Measurements from ENCODE around the gene SV2B. TPM values are rescaled to one million over a fixed set of nuclear protein-coding genes. Genes with fewer than 3 reads are reported as not detected.

SV2B gene
- total RNA-seq, 1 experiment from 2014 or later = not detected

DNA sequence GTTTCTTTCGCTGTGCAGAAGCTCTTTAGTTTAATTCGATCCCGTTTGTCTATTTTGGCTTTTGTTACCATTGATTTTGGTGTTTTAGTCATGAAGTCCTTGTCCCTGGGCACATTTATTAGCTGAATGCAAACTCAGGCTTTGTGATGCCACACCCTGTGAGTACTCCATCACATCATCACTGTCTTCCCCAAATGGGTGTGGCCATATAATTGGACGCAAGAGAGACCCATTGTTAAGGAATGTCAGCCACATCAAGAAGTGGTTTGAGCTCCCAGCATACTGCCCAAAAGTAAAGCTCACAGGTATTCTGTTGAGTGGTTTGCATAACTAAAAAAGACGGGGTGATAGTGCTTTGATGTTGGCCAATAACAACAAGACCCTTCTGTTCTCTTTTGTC is 245.7 kb downstream of the SV2B start:
- H3K4ac ChIP-seq (ENCODE audit: low read depth, low read length) = no peak overlapping the region
- no peaks in the 10 kb centered on the region for H4K20me1 ChIP-seq (ENCODE audit: control insufficient read depth, insufficient read depth, insufficient read length)
- H2BK12ac ChIP-seq (ENCODE audit: insufficient read length, low read depth, low read length) = no peak overlapping the region
- peaks cover 6 to 7% of the 10 kb centered on the region in 2 experiments for H3K4me1 Mint-ChIP-seq
- no peak for DNase-seq
- H3K79me1 ChIP-seq (ENCODE audit: insufficient read depth, low read depth, low read length, poor library complexity, severe bottlenecking) = no peaks in the 10 kb centered on the region
- H3K4me2 ChIP-seq (ENCODE audit: insufficient read depth, insufficient read length, low read length) = no peak overlapping the region
- no peak overlapping the region for H4K8ac ChIP-seq (replicated peaks; ENCODE audit: insufficient read length, low read depth, low read length)
- no peak overlapping the region for H3K14ac ChIP-seq (ENCODE audit: insufficient read depth, low read length)
- H2BK20ac ChIP-seq (ENCODE audit: low read depth, low read length, poor library complexity, severe bottlenecking) = no peak overlapping the region
- H3K18ac ChIP-seq (ENCODE audit: insufficient read length, low read depth, low read length) = no peak overlapping the region
- no peak overlapping the region for H4K5ac ChIP-seq (ENCODE audit: insufficient read length, low read depth, low read length)
- no peak overlapping the region for H2AFZ ChIP-seq (ENCODE audit: low read length)
- H3K27ac ChIP-seq (ENCODE audit: insufficient read length, low read depth, low read length) = no peak overlapping the region
- no peak overlapping the region for H3K56ac ChIP-seq (ENCODE audit: insufficient read length, low read depth, low read length)
- H3K9ac ChIP-seq (ENCODE audit: extremely low read depth, insufficient read length, low read length) = no peak overlapping the region
- H3K27ac Mint-ChIP-seq = 0 out of 7 replicates have a peak overlapping the region, but pooled peaks of 1 of the 3 experiments have one; percentile 11
- H3T11ph ChIP-seq (ENCODE audit: low read length) = no peak overlapping the region
- H3K4me1 ChIP-seq (ENCODE audit: insufficient read depth, low read length) = no peaks in the 10 kb centered on the region
- peaks cover 7% of the 10 kb centered on the region; the same call in 1 of the 2 replicates for H3K27me3 Mint-ChIP-seq (ENCODE audit: low read depth)
- no peaks in the 10 kb centered on the region for H3K23me2 ChIP-seq (ENCODE audit: insufficient read length, low read depth, low read length, poor library complexity, severe bottlenecking)
- no peak overlapping the region for H2AK5ac ChIP-seq (ENCODE audit: insufficient read length, low read length)
- no peak overlapping the region for H2BK120ac ChIP-seq (ENCODE audit: low read depth, low read length, poor library complexity, severe bottlenecking)
- no peaks in the 10 kb centered on the region for H3K79me2 ChIP-seq (ENCODE audit: insufficient read depth, low read length)
- no peak overlapping the region for H3K23ac ChIP-seq (ENCODE audit: insufficient read length, low read depth, low read length)
- WGBS (ENCODE audit: extremely low coverage, insufficient read length, low lambda C conversion rate) = no CpG with 5 or more reads among the region's 5 CpGs
- H4K91ac ChIP-seq (ENCODE audit: insufficient read length, low read depth, low read length) = no peak overlapping the region
- no peaks in the 10 kb centered on the region for H3K9me3 ChIP-seq (ENCODE audit: control insufficient read depth, low read depth, low read length)
- no peaks in the 10 kb centered on the region for H3K36me3 Mint-ChIP-seq (ENCODE audit: insufficient read depth in 1 of 3, low read depth in 3 of 3)
- no peak overlapping the region for H2BK5ac ChIP-seq (ENCODE audit: insufficient read length, low read length)
- H3K27me3 ChIP-seq (ENCODE audit: insufficient read depth, low read length) = no peaks in the 10 kb centered on the region
- 0 out of 5 replicates have a peak, but pooled peaks cover 0 to 2% of the 10 kb centered on the region in 2 experiments for H3K9me3 Mint-ChIP-seq
- no peak overlapping the region for H3K4me3 Mint-ChIP-seq
- TF ChIP-seq, protein P1, sequence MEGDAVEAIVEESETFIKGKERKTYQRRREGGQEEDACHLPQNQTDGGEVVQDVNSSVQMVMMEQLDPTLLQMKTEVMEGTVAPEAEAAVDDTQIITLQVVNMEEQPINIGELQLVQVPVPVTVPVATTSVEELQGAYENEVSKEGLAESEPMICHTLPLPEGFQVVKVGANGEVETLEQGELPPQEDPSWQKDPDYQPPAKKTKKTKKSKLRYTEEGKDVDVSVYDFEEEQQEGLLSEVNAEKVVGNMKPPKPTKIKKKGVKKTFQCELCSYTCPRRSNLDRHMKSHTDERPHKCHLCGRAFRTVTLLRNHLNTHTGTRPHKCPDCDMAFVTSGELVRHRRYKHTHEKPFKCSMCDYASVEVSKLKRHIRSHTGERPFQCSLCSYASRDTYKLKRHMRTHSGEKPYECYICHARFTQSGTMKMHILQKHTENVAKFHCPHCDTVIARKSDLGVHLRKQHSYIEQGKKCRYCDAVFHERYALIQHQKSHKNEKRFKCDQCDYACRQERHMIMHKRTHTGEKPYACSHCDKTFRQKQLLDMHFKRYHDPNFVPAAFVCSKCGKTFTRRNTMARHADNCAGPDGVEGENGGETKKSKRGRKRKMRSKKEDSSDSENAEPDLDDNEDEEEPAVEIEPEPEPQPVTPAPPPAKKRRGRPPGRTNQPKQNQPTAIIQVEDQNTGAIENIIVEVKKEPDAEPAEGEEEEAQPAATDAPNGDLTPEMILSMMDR (conservative IDR thresholded peaks at IDR 0.05) = no peak
- H2BK15ac ChIP-seq (ENCODE audit: low read depth, low read length) = no peak overlapping the region

All from H9 (cell line).